ENCODE results near the gene PGM5.
"Not testable (repeated sequence)": the region's sequence is repeated elsewhere in the genome, so short reads cannot be mapped to it uniquely, and the experiment has no call there.

The PGM5 gene

DNA sequence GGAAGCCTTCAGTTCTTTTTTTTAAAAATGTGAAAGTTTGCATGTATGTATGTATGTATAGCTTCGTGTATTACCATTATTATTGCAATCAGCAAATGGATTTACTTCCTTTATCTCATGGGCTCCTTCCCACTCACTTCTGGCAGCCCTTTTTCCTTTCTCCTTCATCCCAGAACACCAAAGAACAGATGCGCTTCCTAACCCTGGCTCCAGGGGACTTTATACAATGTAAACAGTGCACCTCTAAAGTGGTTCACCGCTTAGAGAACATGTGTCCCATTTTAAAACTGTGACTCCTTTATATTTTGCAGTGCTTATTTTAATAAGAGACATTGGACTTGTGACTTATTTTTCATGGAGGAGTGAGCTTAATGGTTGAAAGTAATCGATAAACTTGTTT, 13.2 kb upstream of the PGM5 start:
- H3K36me3 ChIP-seq; H3K9me3 ChIP-seq (ENCODE audit: severe bottlenecking); H3K27ac ChIP-seq; H3K4me3 ChIP-seq (ENCODE audit: low read depth, low read length); DNase-seq; H3K27me3 ChIP-seq (ENCODE audit: insufficient read depth, low read depth, severe bottlenecking): not testable (repeated sequence)

- not testable (repeated sequence) for DNase-seq; H3K27me3 ChIP-seq (ENCODE audit: insufficient read depth, low read depth, severe bottlenecking); H3K36me3 ChIP-seq; H3K27ac ChIP-seq; H3K4me3 ChIP-seq (ENCODE audit: low read depth, low read length); H3K9me3 ChIP-seq (ENCODE audit: severe bottlenecking)
These were observed 12.4 kb upstream of the PGM5 start for GRCh38 chr9:68343992-68344391.

- not testable (repeated sequence) for H3K27me3 ChIP-seq (ENCODE audit: insufficient read depth, low read depth, severe bottlenecking)
These were observed 4.7 kb upstream of the PGM5 start for GRCh38 chr9:68351689-68352088.

GRCh38 chr9:68355993-68356379, 425 bp upstream of the PGM5 start:
- DNase-seq; H3K36me3 ChIP-seq; H3K9me3 ChIP-seq (ENCODE audit: severe bottlenecking); H3K4me3 ChIP-seq (ENCODE audit: low read depth, low read length); H3K27ac ChIP-seq; H3K27me3 ChIP-seq (ENCODE audit: insufficient read depth, low read depth, severe bottlenecking): not testable (repeated sequence)

More at GRCh38 chr9:68351689-68352088, 4.7 kb upstream of the PGM5 start:
- H3K36me3 ChIP-seq; H3K9me3 ChIP-seq (ENCODE audit: severe bottlenecking); DNase-seq; H3K4me3 ChIP-seq (ENCODE audit: low read depth, low read length); H3K27ac ChIP-seq: not testable (repeated sequence)

GRCh38 chr9:68357119-68357714, 806 bp downstream of the PGM5 start:
- not testable (repeated sequence) for H3K27ac ChIP-seq; DNase-seq; H3K27me3 ChIP-seq (ENCODE audit: insufficient read depth, low read depth, severe bottlenecking); H3K4me3 ChIP-seq (ENCODE audit: low read depth, low read length); H3K9me3 ChIP-seq (ENCODE audit: severe bottlenecking); H3K36me3 ChIP-seq

DNA sequence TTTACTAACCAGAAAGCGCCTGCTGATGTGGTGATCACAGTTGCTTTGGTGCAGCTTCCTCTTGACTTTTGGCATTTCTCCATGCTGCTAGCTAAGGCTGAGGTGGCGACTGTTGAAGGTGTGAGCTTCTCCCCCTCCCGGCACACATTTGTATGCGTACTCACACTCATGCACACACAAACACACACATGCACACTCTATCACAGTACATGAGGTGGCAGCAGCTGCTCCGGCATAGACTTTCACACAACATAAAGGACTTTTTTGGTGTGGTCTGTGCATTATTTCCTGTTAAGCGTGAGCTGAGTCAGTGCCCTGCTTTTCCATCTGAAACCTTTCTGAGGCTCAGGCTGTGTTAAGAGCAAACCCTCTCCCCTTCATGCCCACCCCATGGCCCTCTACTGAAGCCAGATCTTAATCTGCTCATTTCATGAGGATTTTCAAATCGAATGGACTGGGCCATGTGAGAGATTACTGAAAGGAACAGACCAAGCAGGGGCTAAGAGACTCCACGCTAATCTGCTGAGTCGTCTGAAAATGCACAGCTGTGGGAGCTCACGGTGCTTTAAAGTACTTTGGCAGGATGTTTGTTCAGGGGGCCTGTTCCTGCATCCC, 10.6 kb downstream of the PGM5 start:
- not testable (repeated sequence) for H3K27me3 ChIP-seq (ENCODE audit: insufficient read depth, low read depth, severe bottlenecking); H3K36me3 ChIP-seq; H3K4me3 ChIP-seq (ENCODE audit: low read depth, low read length); H3K9me3 ChIP-seq (ENCODE audit: severe bottlenecking); H3K27ac ChIP-seq
- peak; percentile 11 for DNase-seq

DNA sequence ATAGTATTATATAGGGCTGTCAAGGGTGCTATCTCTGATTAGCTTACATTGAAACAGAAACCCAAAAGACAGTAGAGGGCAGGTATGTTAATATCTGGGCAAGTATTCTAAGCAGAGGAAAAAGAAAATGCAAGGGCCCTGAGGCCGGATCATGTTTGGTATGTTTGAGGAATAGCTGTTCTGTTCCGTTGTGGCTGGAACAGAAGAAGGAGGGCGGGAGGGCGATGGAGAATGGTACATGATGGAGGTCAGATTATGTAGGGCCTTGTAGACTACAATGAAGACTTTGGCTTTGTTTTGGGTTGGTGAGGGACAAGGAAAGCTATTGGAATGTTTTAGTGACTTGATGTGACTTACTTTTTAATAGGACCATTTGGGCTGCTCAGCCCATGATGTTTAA, 19.4 kb downstream of the PGM5 start:
- not testable (repeated sequence) for H3K27ac ChIP-seq; H3K36me3 ChIP-seq; DNase-seq; H3K27me3 ChIP-seq (ENCODE audit: insufficient read depth, low read depth, severe bottlenecking); H3K9me3 ChIP-seq (ENCODE audit: severe bottlenecking); H3K4me3 ChIP-seq (ENCODE audit: low read depth, low read length)

- H3K36me3 ChIP-seq; H3K27me3 ChIP-seq (ENCODE audit: insufficient read depth, low read depth, severe bottlenecking); H3K4me3 ChIP-seq (ENCODE audit: low read depth, low read length); DNase-seq; H3K27ac ChIP-seq; H3K9me3 ChIP-seq (ENCODE audit: severe bottlenecking): not testable (repeated sequence)
These were observed 21.3 kb downstream of the PGM5 start for GRCh38 chr9:68377723-68378122.

- H3K27me3 ChIP-seq (ENCODE audit: insufficient read depth, low read depth, severe bottlenecking); DNase-seq; H3K9me3 ChIP-seq (ENCODE audit: severe bottlenecking); H3K4me3 ChIP-seq (ENCODE audit: low read depth, low read length); H3K27ac ChIP-seq; H3K36me3 ChIP-seq: not testable (repeated sequence)
These were observed 27.5 kb downstream of the PGM5 start for GRCh38 chr9:68383894-68384293.

DNA sequence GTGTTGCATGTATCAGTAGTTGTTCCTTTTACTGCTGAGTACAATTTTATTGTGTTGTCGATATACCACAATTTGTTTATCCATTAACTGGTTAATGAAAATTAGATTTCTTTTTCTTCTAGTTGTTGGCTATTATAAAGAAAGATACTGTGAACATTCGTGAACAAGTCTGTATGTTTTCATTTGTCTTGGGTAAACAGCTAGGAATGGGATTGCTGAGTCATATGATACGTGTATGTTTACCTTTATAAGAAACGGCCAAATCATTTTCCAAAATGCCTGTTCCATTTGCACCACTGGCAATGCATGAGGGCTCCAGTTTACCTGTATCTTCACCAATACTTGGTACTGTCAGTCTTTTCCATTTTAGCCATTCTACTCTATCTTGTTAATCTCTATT, 33.1 kb downstream of the PGM5 start:
- not testable (repeated sequence) for H3K9me3 ChIP-seq (ENCODE audit: severe bottlenecking); H3K27ac ChIP-seq; H3K27me3 ChIP-seq (ENCODE audit: insufficient read depth, low read depth, severe bottlenecking); H3K4me3 ChIP-seq (ENCODE audit: low read depth, low read length); H3K36me3 ChIP-seq; DNase-seq

GRCh38 chr9:68390737-68391136, 34.3 kb downstream of the PGM5 start:
- H3K36me3 ChIP-seq; H3K27me3 ChIP-seq (ENCODE audit: insufficient read depth, low read depth, severe bottlenecking); DNase-seq; H3K4me3 ChIP-seq (ENCODE audit: low read depth, low read length); H3K27ac ChIP-seq; H3K9me3 ChIP-seq (ENCODE audit: severe bottlenecking): not testable (repeated sequence)

- not testable (repeated sequence) for H3K9me3 ChIP-seq (ENCODE audit: severe bottlenecking); H3K4me3 ChIP-seq (ENCODE audit: low read depth, low read length); H3K36me3 ChIP-seq; H3K27ac ChIP-seq; H3K27me3 ChIP-seq (ENCODE audit: insufficient read depth, low read depth, severe bottlenecking); DNase-seq
These were observed 40.1 kb downstream of the PGM5 start for GRCh38 chr9:68396411-68397094.

GRCh38 chr9:68397095-68397423, 40.6 kb downstream of the PGM5 start:
- not testable (repeated sequence) for H3K9me3 ChIP-seq (ENCODE audit: severe bottlenecking); H3K27me3 ChIP-seq (ENCODE audit: insufficient read depth, low read depth, severe bottlenecking); H3K36me3 ChIP-seq; DNase-seq; H3K4me3 ChIP-seq (ENCODE audit: low read depth, low read length); H3K27ac ChIP-seq

DNA sequence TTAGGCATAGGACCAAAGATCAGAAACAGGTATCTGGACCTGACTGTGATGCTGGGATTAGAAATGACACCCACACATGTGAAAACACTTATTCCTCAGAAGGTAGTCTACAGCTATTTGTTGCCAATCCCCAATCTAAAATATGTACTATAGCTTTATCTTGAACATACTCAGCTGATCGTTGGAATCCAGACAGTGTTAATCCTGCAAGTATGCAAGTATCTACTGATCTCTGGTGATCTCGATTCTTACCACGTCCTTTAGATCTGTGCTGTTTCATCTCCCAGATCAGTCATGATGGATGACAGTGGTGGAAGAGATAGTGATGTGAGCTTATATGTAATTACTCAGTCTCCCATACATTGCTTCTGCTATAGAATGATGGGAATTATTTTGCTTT, 41.4 kb downstream of the PGM5 start:
- H3K4me3 ChIP-seq (ENCODE audit: low read depth, low read length); H3K36me3 ChIP-seq; H3K9me3 ChIP-seq (ENCODE audit: severe bottlenecking); DNase-seq; H3K27ac ChIP-seq; H3K27me3 ChIP-seq (ENCODE audit: insufficient read depth, low read depth, severe bottlenecking): not testable (repeated sequence)

DNA sequence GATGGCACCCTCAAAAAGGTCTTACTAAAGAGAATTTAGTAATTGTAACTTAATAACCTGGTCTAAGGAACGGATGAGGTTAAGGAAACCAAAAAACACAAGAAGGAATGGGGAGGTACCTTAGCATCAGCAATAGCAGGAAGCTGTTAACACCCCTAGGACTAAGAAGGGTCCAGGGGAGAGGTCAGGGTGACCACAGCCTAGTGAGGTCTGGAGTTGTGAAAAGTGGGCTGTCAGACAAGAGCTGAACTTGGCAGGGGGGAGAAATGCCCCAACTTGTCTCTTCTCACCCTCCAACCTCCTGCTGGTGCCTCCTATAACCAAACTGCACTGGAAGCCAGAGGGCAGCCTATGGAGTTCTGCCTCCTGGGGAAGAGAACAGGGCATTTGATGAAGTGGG, 41.9 kb downstream of the PGM5 start:
- not testable (repeated sequence) for H3K27ac ChIP-seq; DNase-seq; H3K9me3 ChIP-seq (ENCODE audit: severe bottlenecking); H3K4me3 ChIP-seq (ENCODE audit: low read depth, low read length); H3K36me3 ChIP-seq; H3K27me3 ChIP-seq (ENCODE audit: insufficient read depth, low read depth, severe bottlenecking)
